HCT116 (cell line): ENCODE results near the gene KDM2B. TPM values are rescaled to one million over a fixed set of nuclear protein-coding genes. Genes with fewer than 3 reads are reported as not detected.

Experiments
- ATAC-seq: fragments of 200-7000 bp; cut with Tn5 transposase; 2 replicates; pipeline ENCODE4 v1.9.1; 2020; ENCODE audit warnings: mild to moderate bottlenecking, moderate library complexity
- BruUV-seq: library from RNA; stranded (reverse); fragments of 400-500 nt; replicated peaks from 2 replicates; lab custom pipeline; 2021; lab: Mats Ljungman, UMichigan
- CTCF ChIA-PET: fragments of 300-600 bp; sonication (Branson Sonifier 250); formaldehyde crosslinking; loops from one replicate; lab custom pipeline; 2021; ENCODE audit warnings: antibody characterized with exemption; lab: Charles Lee
- POLR2A ChIA-PET: fragments of 300-600, 350-600 bp; sonication (Branson Sonifier 250); formaldehyde crosslinking; loops from one replicate; lab custom pipeline; 2021; ENCODE audit warnings: antibody characterized with exemption; lab: Charles Lee
- RAD21 ChIA-PET, 2 experiments: fragments of 300-600 bp; sonication (Branson Sonifier 250); formaldehyde crosslinking; loops; one replicate each; lab custom pipeline; 2023; ENCODE audit warnings: low total read pairs in 2 of 2; ENCODE audit not compliant: uncharacterized antibody in 2 of 2, unreplicated experiment in 2 of 2, low non-redundant PET in 1 of 2; lab: Charles Lee
- DNase-seq: peaks from one replicate; pipeline ENCODE4 v3.0.0-alpha.2; 2010; ENCODE audit warnings: low read depth, low spot score
- H2AFZ ChIP-seq: fragments of 200-600 bp; shearing (Covaris generic), sonication (generic); 2 replicates; pipeline ENCODE4 v1.6.1; 2017; ENCODE audit warnings: low read depth, mixed run types, mixed read lengths, antibody characterized with exemption, low read length; ENCODE audit not compliant: poor library complexity, severe bottlenecking
- H3K27ac ChIP-seq: 2 replicates; pipeline ENCODE4 v1.5.1; 2012; ENCODE audit warnings: low read depth, low read length
- H3K27me3 ChIP-seq: fragments of 200-600 bp; sonication (generic); 2 replicates; pipeline ENCODE4 v1.6.1; 2016; ENCODE audit warnings: mixed run types, low read length, mixed read lengths; ENCODE audit not compliant: insufficient read depth
- H3K36me3 ChIP-seq, 2 experiments: fragments of 200-500 bp in 1 of 2; fragments of 200-600 bp in 1 of 2; sonication (Bioruptor generic) in 1 of 2; sonication (generic) in 1 of 2; 2 replicates each; pipeline versions ENCODE4 v1.5.1 to v1.6.1; 2014 to 2016; ENCODE audit warnings: low read length in 2 of 2, inconsistent platforms in 1 of 2, mixed read lengths in 1 of 2, mixed run types in 1 of 2; ENCODE audit not compliant: insufficient read depth in 2 of 2, control insufficient read depth in 1 of 2
- H3K4me1 ChIP-seq, 2 experiments: fragments of 200-600 bp in 1 of 2; sonication (generic) in 1 of 2; 2 replicates each; pipeline versions ENCODE4 v1.5.1 to v1.6.1; 2012 to 2017; ENCODE audit warnings: low read length in 2 of 2, inconsistent platforms in 1 of 2, mild to moderate bottlenecking in 1 of 2, mixed read lengths in 1 of 2, mixed run types in 1 of 2, moderate library complexity in 1 of 2; ENCODE audit not compliant: insufficient read depth in 2 of 2, control insufficient read depth in 1 of 2
- H3K4me2 ChIP-seq: fragments of 200-600 bp; sonication (generic); 2 replicates; pipeline ENCODE4 v1.6.1; 2017; ENCODE audit warnings: mixed run types, low read length, mixed read lengths
- H3K4me3 ChIP-seq, 2 experiments: fragments of 200-600 bp in 1 of 2; sonication (generic) in 1 of 2; replicated peaks in 1 of 2; 2 replicates each; pipeline ENCODE4 v1.5.1; 2011 to 2016; ENCODE audit warnings: low read length in 2 of 2, control low read depth in 1 of 2, low read depth in 1 of 2, mild to moderate bottlenecking in 1 of 2, mixed read lengths in 1 of 2, mixed run types in 1 of 2
- H3K79me2 ChIP-seq: fragments of 200-600 bp; sonication (generic); 2 replicates; pipeline ENCODE4 v1.6.1; 2017; ENCODE audit warnings: mild to moderate bottlenecking, mixed run types, low read length, moderate library complexity, mixed read lengths; ENCODE audit not compliant: insufficient read depth
- H3K9ac ChIP-seq: fragments of 200-600 bp; sonication (generic); 2 replicates; pipeline ENCODE4 v1.6.1; 2016; ENCODE audit warnings: low read length, mixed read lengths
- H3K9me2 ChIP-seq: fragments of 200-600 bp; sonication (generic), shearing (Covaris generic); 2 replicates; pipeline ENCODE4 v1.6.1; 2017; ENCODE audit warnings: mixed run types, mild to moderate bottlenecking, moderate library complexity; ENCODE audit not compliant: insufficient read depth
- H3K9me3 ChIP-seq, 2 experiments: fragments of 200-500 bp in 1 of 2; fragments of 200-600 bp in 1 of 2; sonication (Bioruptor generic) in 1 of 2; sonication (generic) in 1 of 2; 2 replicates each; pipeline ENCODE4 v1.6.1; 2014 to 2017; ENCODE audit warnings: low read length in 2 of 2, mixed read lengths in 2 of 2, inconsistent platforms in 1 of 2, low read depth in 1 of 2, mild to moderate bottlenecking in 1 of 2, mixed run types in 1 of 2, moderate library complexity in 1 of 2; ENCODE audit not compliant: control insufficient read depth in 1 of 2, insufficient read depth in 1 of 2
- H4K20me1 ChIP-seq: fragments of 200-600 bp; sonication (generic), shearing (Covaris generic); 2 replicates; pipeline ENCODE4 v1.6.1; 2017; ENCODE audit warnings: mixed run types, mild to moderate bottlenecking, moderate library complexity; ENCODE audit not compliant: insufficient read depth
- ATF3 ChIP-seq: IDR thresholded peaks from 2 replicates; pipeline ENCODE4 v1.6.1; 2012
- CBX3 ChIP-seq: IDR thresholded peaks from 2 replicates; pipeline ENCODE4 v1.6.1; 2012; ENCODE audit warnings: low read depth
- CEBPB ChIP-seq: IDR thresholded peaks from 2 replicates; pipeline ENCODE4 v1.6.1; 2012; ENCODE audit warnings: low read depth
- CTCF ChIP-seq, 3 experiments: fragments of 200-600 bp in 1 of 3; sonication (generic) in 1 of 3; IDR thresholded peaks in 2 of 3; conservative IDR thresholded peaks in 1 of 3; 2 replicates each; pipeline ENCODE4 v1.5.1; 2012 to 2017; ENCODE audit warnings: low read depth in 2 of 3, low read length in 2 of 3, antibody characterized with exemption in 1 of 3, borderline replicate concordance in 1 of 3, control low read depth in 1 of 3, mild to moderate bottlenecking in 1 of 3, mixed read lengths in 1 of 3, mixed run types in 1 of 3, moderate library complexity in 1 of 3; ENCODE audit not compliant: insufficient read depth in 1 of 3
- ELF1 ChIP-seq: IDR thresholded peaks from 2 replicates; pipeline ENCODE4 v1.6.1; 2012; ENCODE audit warnings: low read depth, borderline replicate concordance
- EZH2 ChIP-seq: fragments of 200-600 bp; sonication (generic); IDR thresholded peaks from 2 replicates; pipeline ENCODE4 v1.6.1; 2017; ENCODE audit warnings: antibody characterized with exemption, mixed run types
- EZH2phosphoT487 ChIP-seq: fragments of 200-600 bp; IDR thresholded peaks from 2 replicates; pipeline ENCODE4 v1.6.1; 2018; ENCODE audit warnings: antibody characterized with exemption, borderline replicate concordance
- FOSL1 ChIP-seq: IDR thresholded peaks from 2 replicates; pipeline ENCODE4 v1.6.1; 2012; ENCODE audit warnings: low read depth
- JUND ChIP-seq: IDR thresholded peaks from 2 replicates; pipeline ENCODE4 v1.6.1; 2012
- MAX ChIP-seq: IDR thresholded peaks from 2 replicates; pipeline ENCODE4 v1.6.1; 2012
- POLR2AphosphoS5 ChIP-seq: IDR thresholded peaks from 2 replicates; pipeline ENCODE4 v1.6.1; 2011; ENCODE audit warnings: mild to moderate bottlenecking, low read depth, low read length, moderate library complexity
- RAD21 ChIP-seq: IDR thresholded peaks from 2 replicates; pipeline ENCODE4 v1.6.1; 2012; ENCODE audit warnings: low read depth, mild to moderate bottlenecking
- REST ChIP-seq: IDR thresholded peaks from 2 replicates; pipeline ENCODE4 v1.6.1; 2012; ENCODE audit warnings: low read depth
- SP1 ChIP-seq: IDR thresholded peaks from 2 replicates; pipeline ENCODE4 v1.6.1; 2012; ENCODE audit warnings: low read depth
- TCF7L2 ChIP-seq: IDR thresholded peaks from 2 replicates; pipeline ENCODE4 v1.7.0; 2011; ENCODE audit warnings: borderline replicate concordance, inconsistent platforms; ENCODE audit not compliant: insufficient read depth, insufficient read length; ENCODE audit errors: extremely low read depth
- YY1 ChIP-seq: IDR thresholded peaks from 2 replicates; pipeline ENCODE4 v1.6.1; 2011; ENCODE audit warnings: low read length, low read depth, moderate library complexity, mild to moderate bottlenecking; ENCODE audit not compliant: insufficient replicate concordance; ENCODE audit errors: extremely low read depth
- ZBTB33 ChIP-seq: IDR thresholded peaks from 2 replicates; pipeline ENCODE4 v1.6.1; 2011; ENCODE audit warnings: mild to moderate bottlenecking, low read length, moderate library complexity; ENCODE audit not compliant: insufficient replicate concordance; ENCODE audit errors: extremely low read depth
- ZFX ChIP-seq: fragments of 450-650 bp; IDR thresholded peaks from 2 replicates; pipeline ENCODE4 v1.6.1; 2017
- ZNF274 ChIP-seq: fragments of 200-500 bp; sonication (Bioruptor generic); IDR thresholded peaks from 2 replicates; pipeline ENCODE4 v1.6.1; 2014; ENCODE audit warnings: mild to moderate bottlenecking, low read depth, low read length, inconsistent platforms
- intact Hi-C: fragments of 100-400 bp; cut with micrococcal nuclease; formaldehyde crosslinking; loops from 2 replicates; pipeline ENCODE4 v1.10.0; 2022
- total RNA-seq: library from RNA; stranded (reverse); gene quantifications from one replicate; pipeline ENCODE4 v1.2.1, GENCODE V29; 2021; ENCODE audit not compliant: unreplicated experiment

Gene KDM2B
- total RNA-seq, 1 experiment from 2014 or later: 36.7 TPM

- Histone ChIP-seq H3K4me1 (peaks cover 0 to 10% of the 10 kb centered on the region in 2 experiments; a peak in 2 of 4 replicates), H4K20me1 (no peaks in the 10 kb centered on the region), H3K4me2 (no peak overlapping the region), H3K4me3 (no peak overlapping the region), H2AFZ (no peak overlapping the region), H3K36me3 (no peaks in the 10 kb centered on the region), H3K9me2 (no peaks in the 10 kb centered on the region), H3K27ac (no peak overlapping the region), H3K27me3 (no peaks in the 10 kb centered on the region), H3K79me2 (no peaks in the 10 kb centered on the region), H3K9ac (no peak overlapping the region), H3K9me3 (no peaks in the 10 kb centered on the region)
- no TSS peak for BruUV-seq
- CTCF ChIA-PET: no interaction called here
- DNase-seq (no peak), ATAC-seq (no peak)
- RAD21 ChIA-PET: no interaction called here
- TF ChIP-seq ZNF274 (no peak), FOSL1 (no peak), ATF3 (no peak), EZH2phosphoT487 (no peak), TCF7L2 (no peak), SP1 (no peak), CEBPB (no peak), ZFX (no peak), REST (no peak), YY1 (no peak), ELF1 (no peak), JUND (no peak), RAD21 (no peak), POLR2AphosphoS5 (no peak), CBX3 (no peak), EZH2 (no peak), ZBTB33 (no peak), MAX (no peak), CTCF (IDR thresholded peaks at IDR 0.05 in 2 of 3, conservative IDR thresholded peaks at IDR 0.05 in 1 of 3; ENCODE audit: borderline replicate concordance in 1 of 3, insufficient read depth in 1 of 3, low read depth in 2 of 3, low read length in 2 of 3) (no peak)
- POLR2A ChIA-PET: no interaction called here
- intact Hi-C loops: no loop called here
Measured at GRCh38 chr12:121484967-121485366, 95.9 kb downstream of the KDM2B start.
